Glutamatergic neuron (in vitro differentiated cells): ENCODE results near the gene ARL6IP4. TPM values are rescaled to one million over a fixed set of nuclear protein-coding genes. Genes with fewer than 3 reads are reported as not detected.

Source experiments
- DNase-seq: peaks from one replicate; pipeline ENCODE4 v3.0.0; 2022
- H3K27ac Mint-ChIP-seq: one replicate; pipeline ENCODE4 v1.8.0; 2020; ENCODE audit warnings: mild to moderate bottlenecking, mixed read lengths, inconsistent platforms; ENCODE audit not compliant: unreplicated experiment
- H3K27me3 Mint-ChIP-seq: one replicate; pipeline ENCODE4 v1.8.0; 2020; ENCODE audit warnings: mild to moderate bottlenecking, moderate library complexity, mixed read lengths, inconsistent platforms; ENCODE audit not compliant: unreplicated experiment
- H3K36me3 Mint-ChIP-seq: one replicate; pipeline ENCODE4 v1.8.0; 2020; ENCODE audit warnings: mild to moderate bottlenecking, mixed read lengths, inconsistent platforms; ENCODE audit not compliant: unreplicated experiment
- H3K4me1 Mint-ChIP-seq: one replicate; pipeline ENCODE4 v1.8.0; 2020; ENCODE audit warnings: mild to moderate bottlenecking, low read depth, mixed read lengths, inconsistent platforms; ENCODE audit not compliant: unreplicated experiment
- H3K4me3 Mint-ChIP-seq: one replicate; pipeline ENCODE4 v1.8.0; 2020; ENCODE audit warnings: mild to moderate bottlenecking, mixed read lengths, inconsistent platforms; ENCODE audit not compliant: unreplicated experiment
- H3K9me3 Mint-ChIP-seq: one replicate; pipeline ENCODE4 v1.8.0; 2020; ENCODE audit warnings: mild to moderate bottlenecking, moderate library complexity, mixed read lengths, inconsistent platforms; ENCODE audit not compliant: unreplicated experiment
- CTCF ChIP-seq: fragments of 200-600 bp; sonication (generic); IDR thresholded peaks from one replicate; pipeline ENCODE4 v1.5.0; 2021; ENCODE audit not compliant: partially characterized antibody, unreplicated experiment
- total RNA-seq: library from RNA; stranded (reverse); fragmentation: NEBNext Ultra II Directional; extraction: Animal tissue kit (Norgen Biotek cat#: 25700); gene quantifications from one replicate; pipeline ENCODE4 v1.2.1, GENCODE V29; 2021; ENCODE audit not compliant: unreplicated experiment

ARL6IP4 gene
- total RNA-seq, 1 donor from 2014 or later, result 122 TPM

GRCh38 chr12:122988612-122989212 is 8.2 kb downstream of the ARL6IP4 start:
- no peak for TF ChIP-seq CTCF

GRCh38 chr12:122989225-122989839 is 8.9 kb downstream of the ARL6IP4 start:
- TF ChIP-seq CTCF, result no peak
- DNase-seq, result no peak
- Mint-ChIP-seq H3K27me3 (peaks cover 3% of the 10 kb centered on the region), H3K4me1 (no peaks in the 10 kb centered on the region), H3K9me3 (peaks cover 3% of the 10 kb centered on the region), H3K27ac (no peak overlapping the region), H3K4me3 (no peak overlapping the region), H3K36me3 (no peaks in the 10 kb centered on the region)

More at GRCh38 chr12:122988612-122989212, 8.2 kb downstream of the ARL6IP4 start:
- Mint-ChIP-seq H3K27me3 (peaks cover 3% of the 10 kb centered on the region), H3K4me3 (no peak overlapping the region), H3K4me1 (no peaks in the 10 kb centered on the region), H3K36me3 (no peaks in the 10 kb centered on the region), H3K27ac (no peak overlapping the region), H3K9me3 (peaks cover 3% of the 10 kb centered on the region)
- DNase-seq, result no peak

GRCh38 chr12:122989874-122990419 is 9.5 kb downstream of the ARL6IP4 start:
- no peak overlapping the region for H3K4me3 Mint-ChIP-seq
- no peaks in the 10 kb centered on the region for H3K36me3 Mint-ChIP-seq
- no peak overlapping the region for H3K27ac Mint-ChIP-seq
- TF ChIP-seq CTCF, result no peak
- H3K9me3 Mint-ChIP-seq, result peaks cover 1% of the 10 kb centered on the region
- H3K27me3 Mint-ChIP-seq, result peaks cover 3% of the 10 kb centered on the region
- H3K4me1 Mint-ChIP-seq, result no peaks in the 10 kb centered on the region
- no peak for DNase-seq

GRCh38 chr12:122990561-122990960 is 10.1 kb downstream of the ARL6IP4 start:
- no peak for TF ChIP-seq CTCF
- H3K27me3 Mint-ChIP-seq, result peaks cover 3% of the 10 kb centered on the region
- H3K4me1 Mint-ChIP-seq, result no peaks in the 10 kb centered on the region
- H3K4me3 Mint-ChIP-seq, result no peak overlapping the region
- H3K36me3 Mint-ChIP-seq, result no peaks in the 10 kb centered on the region
- no peaks in the 10 kb centered on the region for H3K9me3 Mint-ChIP-seq
- DNase-seq, result no peak
- H3K27ac Mint-ChIP-seq, result no peak overlapping the region
